A549 (cell line): ENCODE measurements around the gene CEP192.

Source experiments
- EP300 ChIP-seq, 2 experiments: fragments of >200 bp; sonication (Bioruptor Twin); formaldehyde crosslinking; IDR thresholded peaks; 2 replicates in 1 of 2; 3 replicates in 1 of 2; pipeline ENCODE4 v1.6.1; 2016 to 2017
- MAZ ChIP-seq: fragments of 150-350 bp; IDR thresholded peaks from 2 replicates; pipeline ENCODE4 v1.6.1; 2014; ENCODE audit warnings: antibody characterized with exemption, low read depth, low read length, borderline replicate concordance
- MYC ChIP-seq: IDR thresholded peaks from 2 replicates; pipeline ENCODE4 v1.6.1; 2012; ENCODE audit warnings: mild to moderate bottlenecking, inconsistent platforms, low read length, improper control_type of control experiment, borderline replicate concordance
- POLR2A ChIP-seq: IDR thresholded peaks from 2 replicates; pipeline ENCODE4 v1.6.1; 2012; ENCODE audit warnings: mild to moderate bottlenecking, low read length
- RAD21 ChIP-seq, 2 experiments: fragments of >200 bp in 1 of 2; sonication (Bioruptor Twin) in 1 of 2; formaldehyde crosslinking in 1 of 2; IDR thresholded peaks in 1 of 2; conservative IDR thresholded peaks in 1 of 2; 2 replicates in 1 of 2; 3 replicates in 1 of 2; pipeline ENCODE4 v1.6.1; 2012 to 2018; ENCODE audit warnings: inconsistent platforms in 1 of 2
- RFX5 ChIP-seq: fragments of 450-650 bp; IDR thresholded peaks from 2 replicates; pipeline ENCODE4 v1.7.1; 2014; ENCODE audit warnings: antibody characterized with exemption, mild to moderate bottlenecking, moderate library complexity
- TF ChIP-seq, protein P1 (sequence below): fragments of >200 bp; sonication (Bioruptor Twin); formaldehyde crosslinking; IDR thresholded peaks from 3 replicates; pipeline ENCODE4 v1.5.1; 2016
- TF ChIP-seq, protein P2 (sequence below): fragments of 150-350 bp; IDR thresholded peaks from 2 replicates; pipeline ENCODE4 v1.6.1; 2014; ENCODE audit warnings: low read depth, mild to moderate bottlenecking, low read length
- TF ChIP-seq, protein P3 (sequence below): IDR thresholded peaks from 2 replicates; pipeline ENCODE4 v1.6.1; 2012
- TF ChIP-seq, protein P4 (sequence below): fragments of 250-450 bp; sonication (Bioruptor Pico); IDR thresholded peaks from 2 replicates; pipeline ENCODE4 v1.5.0; 2021; ENCODE audit warnings: mild to moderate bottlenecking, moderate library complexity, borderline replicate concordance
- TF ChIP-seq, protein P5 (sequence below): fragments of >200 bp; sonication (Bioruptor Twin); formaldehyde crosslinking; IDR thresholded peaks from 3 replicates; pipeline ENCODE4 v1.6.1; 2016

DNA sequence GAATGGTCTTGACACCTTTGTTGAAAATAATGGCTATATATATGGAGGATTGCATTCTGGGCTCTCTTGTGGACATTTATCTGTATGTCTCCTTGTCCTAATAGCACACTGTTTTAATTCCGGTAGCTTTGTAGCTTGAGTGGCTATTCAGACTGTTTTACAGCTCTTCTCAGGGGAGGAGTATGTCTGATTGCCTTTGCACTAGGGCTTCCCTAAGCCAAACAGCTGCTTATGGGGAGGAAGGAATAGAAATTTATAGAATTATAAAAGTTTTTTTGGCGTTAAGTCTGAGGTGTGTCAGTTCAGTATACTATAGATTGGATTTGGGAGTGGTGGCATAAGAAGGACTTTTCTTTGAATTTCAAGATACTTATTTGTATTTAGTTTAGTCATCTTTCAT lies 30.8 kb upstream of the CEP192 start:
- TF ChIP-seq, protein P1, sequence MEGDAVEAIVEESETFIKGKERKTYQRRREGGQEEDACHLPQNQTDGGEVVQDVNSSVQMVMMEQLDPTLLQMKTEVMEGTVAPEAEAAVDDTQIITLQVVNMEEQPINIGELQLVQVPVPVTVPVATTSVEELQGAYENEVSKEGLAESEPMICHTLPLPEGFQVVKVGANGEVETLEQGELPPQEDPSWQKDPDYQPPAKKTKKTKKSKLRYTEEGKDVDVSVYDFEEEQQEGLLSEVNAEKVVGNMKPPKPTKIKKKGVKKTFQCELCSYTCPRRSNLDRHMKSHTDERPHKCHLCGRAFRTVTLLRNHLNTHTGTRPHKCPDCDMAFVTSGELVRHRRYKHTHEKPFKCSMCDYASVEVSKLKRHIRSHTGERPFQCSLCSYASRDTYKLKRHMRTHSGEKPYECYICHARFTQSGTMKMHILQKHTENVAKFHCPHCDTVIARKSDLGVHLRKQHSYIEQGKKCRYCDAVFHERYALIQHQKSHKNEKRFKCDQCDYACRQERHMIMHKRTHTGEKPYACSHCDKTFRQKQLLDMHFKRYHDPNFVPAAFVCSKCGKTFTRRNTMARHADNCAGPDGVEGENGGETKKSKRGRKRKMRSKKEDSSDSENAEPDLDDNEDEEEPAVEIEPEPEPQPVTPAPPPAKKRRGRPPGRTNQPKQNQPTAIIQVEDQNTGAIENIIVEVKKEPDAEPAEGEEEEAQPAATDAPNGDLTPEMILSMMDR: no peak
- TF ChIP-seq POLR2A (no peak), MYC (no peak), RFX5 (no peak), RAD21 (conservative IDR thresholded peaks at IDR 0.05 in 1 of 2, IDR thresholded peaks at IDR 0.05 in 1 of 2) (no peak), MAZ (no peak), EP300 (IDR thresholded peaks at IDR 0.05) (no peak)
- TF ChIP-seq, protein P2, sequence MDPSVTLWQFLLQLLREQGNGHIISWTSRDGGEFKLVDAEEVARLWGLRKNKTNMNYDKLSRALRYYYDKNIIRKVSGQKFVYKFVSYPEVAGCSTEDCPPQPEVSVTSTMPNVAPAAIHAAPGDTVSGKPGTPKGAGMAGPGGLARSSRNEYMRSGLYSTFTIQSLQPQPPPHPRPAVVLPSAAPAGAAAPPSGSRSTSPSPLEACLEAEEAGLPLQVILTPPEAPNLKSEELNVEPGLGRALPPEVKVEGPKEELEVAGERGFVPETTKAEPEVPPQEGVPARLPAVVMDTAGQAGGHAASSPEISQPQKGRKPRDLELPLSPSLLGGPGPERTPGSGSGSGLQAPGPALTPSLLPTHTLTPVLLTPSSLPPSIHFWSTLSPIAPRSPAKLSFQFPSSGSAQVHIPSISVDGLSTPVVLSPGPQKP: no peak
- TF ChIP-seq, protein P3, sequence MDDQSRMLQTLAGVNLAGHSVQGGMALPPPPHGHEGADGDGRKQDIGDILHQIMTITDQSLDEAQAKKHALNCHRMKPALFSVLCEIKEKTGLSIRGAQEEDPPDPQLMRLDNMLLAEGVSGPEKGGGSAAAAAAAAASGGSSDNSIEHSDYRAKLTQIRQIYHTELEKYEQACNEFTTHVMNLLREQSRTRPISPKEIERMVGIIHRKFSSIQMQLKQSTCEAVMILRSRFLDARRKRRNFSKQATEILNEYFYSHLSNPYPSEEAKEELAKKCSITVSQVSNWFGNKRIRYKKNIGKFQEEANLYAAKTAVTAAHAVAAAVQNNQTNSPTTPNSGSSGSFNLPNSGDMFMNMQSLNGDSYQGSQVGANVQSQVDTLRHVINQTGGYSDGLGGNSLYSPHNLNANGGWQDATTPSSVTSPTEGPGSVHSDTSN: no peak
- TF ChIP-seq, protein P4, sequence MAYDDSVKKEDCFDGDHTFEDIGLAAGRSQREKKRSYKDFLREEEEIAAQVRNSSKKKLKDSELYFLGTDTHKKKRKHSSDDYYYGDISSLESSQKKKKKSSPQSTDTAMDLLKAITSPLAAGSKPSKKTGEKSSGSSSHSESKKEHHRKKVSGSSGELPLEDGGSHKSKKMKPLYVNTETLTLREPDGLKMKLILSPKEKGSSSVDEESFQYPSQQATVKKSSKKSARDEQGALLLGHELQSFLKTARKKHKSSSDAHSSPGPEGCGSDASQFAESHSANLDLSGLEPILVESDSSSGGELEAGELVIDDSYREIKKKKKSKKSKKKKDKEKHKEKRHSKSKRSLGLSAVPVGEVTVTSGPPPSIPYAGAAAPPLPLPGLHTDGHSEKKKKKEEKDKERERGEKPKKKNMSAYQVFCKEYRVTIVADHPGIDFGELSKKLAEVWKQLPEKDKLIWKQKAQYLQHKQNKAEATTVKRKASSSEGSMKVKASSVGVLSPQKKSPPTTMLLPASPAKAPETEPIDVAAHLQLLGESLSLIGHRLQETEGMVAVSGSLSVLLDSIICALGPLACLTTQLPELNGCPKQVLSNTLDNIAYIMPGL: no peak
- TF ChIP-seq, protein P5, sequence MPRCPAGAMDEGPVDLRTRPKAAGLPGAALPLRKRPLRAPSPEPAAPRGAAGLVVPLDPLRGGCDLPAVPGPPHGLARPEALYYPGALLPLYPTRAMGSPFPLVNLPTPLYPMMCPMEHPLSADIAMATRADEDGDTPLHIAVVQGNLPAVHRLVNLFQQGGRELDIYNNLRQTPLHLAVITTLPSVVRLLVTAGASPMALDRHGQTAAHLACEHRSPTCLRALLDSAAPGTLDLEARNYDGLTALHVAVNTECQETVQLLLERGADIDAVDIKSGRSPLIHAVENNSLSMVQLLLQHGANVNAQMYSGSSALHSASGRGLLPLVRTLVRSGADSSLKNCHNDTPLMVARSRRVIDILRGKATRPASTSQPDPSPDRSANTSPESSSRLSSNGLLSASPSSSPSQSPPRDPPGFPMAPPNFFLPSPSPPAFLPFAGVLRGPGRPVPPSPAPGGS: no peak
